Peyer's patch (tissue), 4 donors: Measurements from ENCODE around the gene SMG7.

Source experiments
- POLR2A ChIP-seq, 2 donors: fragments of 450-650 bp; IDR thresholded peaks; one replicate each; pipeline ENCODE4 v1.5.1; 2017; ENCODE audit warnings: antibody characterized with exemption in 2 of 2, mild to moderate bottlenecking in 2 of 2, moderate library complexity in 2 of 2
- TF ChIP-seq, protein P1 (sequence below), 6 experiments: fragments of 450-650 bp in 4 of 6; fragments of 200-600 bp in 2 of 6; sonication (generic) in 1 of 6; IDR thresholded peaks; one replicate each; pipeline ENCODE4 v1.5.1; 2017 to 2019; ENCODE audit warnings: antibody characterized with exemption in 6 of 6, mild to moderate bottlenecking in 3 of 6, moderate library complexity in 1 of 6

DNA sequence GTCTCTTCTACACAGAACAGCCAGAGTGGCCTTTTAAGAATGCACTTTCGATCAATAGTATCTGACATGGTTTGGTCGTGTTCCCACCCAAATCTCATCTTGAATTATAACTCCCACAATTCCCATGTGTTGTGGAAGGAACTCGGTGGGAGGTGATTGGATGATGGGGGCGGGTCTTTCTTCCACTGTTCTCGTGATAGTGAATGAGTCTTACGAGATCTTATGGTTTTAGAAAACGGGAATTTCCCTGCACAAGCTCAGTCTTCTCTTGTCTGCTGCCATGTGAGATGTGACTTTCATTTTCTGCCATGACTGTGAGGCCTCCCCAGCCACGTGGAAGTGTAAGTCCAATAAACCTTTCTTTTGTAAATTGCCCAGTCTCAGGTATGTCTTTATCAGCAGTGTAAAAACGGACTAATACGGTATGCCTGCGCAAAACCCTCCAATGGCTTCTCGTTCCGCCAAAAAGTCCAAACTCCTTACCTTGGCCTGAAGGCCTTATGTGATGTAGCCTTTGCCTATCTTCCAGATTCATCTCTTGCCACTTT lies 23.0 kb upstream of the SMG7 start:
- TF ChIP-seq, protein P1, sequence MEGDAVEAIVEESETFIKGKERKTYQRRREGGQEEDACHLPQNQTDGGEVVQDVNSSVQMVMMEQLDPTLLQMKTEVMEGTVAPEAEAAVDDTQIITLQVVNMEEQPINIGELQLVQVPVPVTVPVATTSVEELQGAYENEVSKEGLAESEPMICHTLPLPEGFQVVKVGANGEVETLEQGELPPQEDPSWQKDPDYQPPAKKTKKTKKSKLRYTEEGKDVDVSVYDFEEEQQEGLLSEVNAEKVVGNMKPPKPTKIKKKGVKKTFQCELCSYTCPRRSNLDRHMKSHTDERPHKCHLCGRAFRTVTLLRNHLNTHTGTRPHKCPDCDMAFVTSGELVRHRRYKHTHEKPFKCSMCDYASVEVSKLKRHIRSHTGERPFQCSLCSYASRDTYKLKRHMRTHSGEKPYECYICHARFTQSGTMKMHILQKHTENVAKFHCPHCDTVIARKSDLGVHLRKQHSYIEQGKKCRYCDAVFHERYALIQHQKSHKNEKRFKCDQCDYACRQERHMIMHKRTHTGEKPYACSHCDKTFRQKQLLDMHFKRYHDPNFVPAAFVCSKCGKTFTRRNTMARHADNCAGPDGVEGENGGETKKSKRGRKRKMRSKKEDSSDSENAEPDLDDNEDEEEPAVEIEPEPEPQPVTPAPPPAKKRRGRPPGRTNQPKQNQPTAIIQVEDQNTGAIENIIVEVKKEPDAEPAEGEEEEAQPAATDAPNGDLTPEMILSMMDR (IDR thresholded peaks at IDR 0.05), result no peak
- TF ChIP-seq POLR2A (IDR thresholded peaks at IDR 0.05), result no peak
